IMR-90 (cell line): ENCODE data around the gene EIF4G2. TPM values are rescaled to one million over a fixed set of nuclear protein-coding genes. Genes with fewer than 3 reads are reported as not detected.

Experiments used
- ATAC-seq: fragments of 200-7000 bp; cut with Tn5 transposase; 2 replicates; pipeline ENCODE4 v1.9.1; 2020; ENCODE audit warnings: low read depth, mild to moderate bottlenecking, moderate library complexity
- BruUV-seq: library from RNA; stranded (reverse); fragments of 400-500 nt; replicated peaks from 2 replicates; lab custom pipeline; 2021; lab: Mats Ljungman, UMichigan
- CTCF ChIA-PET: fragments of 300-600 bp; formaldehyde crosslinking; extraction: SDS; loops from one replicate; lab custom pipeline; 2021; ENCODE audit warnings: antibody characterized with exemption; lab: Yijun Ruan, JAX
- POLR2A ChIA-PET: fragments of 300-600 bp; sonication (Branson Sonifier 250); formaldehyde crosslinking; loops from one replicate; lab custom pipeline; 2022; ENCODE audit warnings: antibody characterized with exemption; ENCODE audit not compliant: unreplicated experiment; lab: Charles Lee
- DNase-seq: peaks from one replicate; pipeline ENCODE4 v3.0.0; 2013
- H2AFZ ChIP-seq: replicated peaks from 2 replicates; pipeline ENCODE3; 2013; ENCODE audit warnings: low read length, mild to moderate bottlenecking; ENCODE audit not compliant: poor library complexity
- H2AK5ac ChIP-seq: 2 replicates; pipeline ENCODE4 v1.6.1; 2013; ENCODE audit warnings: low read depth, low read length, inconsistent platforms
- H2AK9ac ChIP-seq: replicated peaks from 2 replicates; pipeline ENCODE3; 2013; ENCODE audit warnings: mild to moderate bottlenecking, low read depth, low read length, moderate library complexity; ENCODE audit not compliant: poor library complexity
- H2BK120ac ChIP-seq: 2 replicates; pipeline ENCODE4 v1.6.1; 2013; ENCODE audit warnings: low read depth, low read length, inconsistent platforms
- H2BK15ac ChIP-seq: 3 replicates; pipeline ENCODE4 v1.6.1; 2013; ENCODE audit warnings: low read depth, low read length, inconsistent platforms
- H2BK20ac ChIP-seq: 2 replicates; pipeline ENCODE4 v1.6.1; 2013; ENCODE audit warnings: low read depth, mild to moderate bottlenecking, inconsistent platforms, low read length, moderate library complexity
- H2BK5ac ChIP-seq: 2 replicates; pipeline ENCODE4 v1.6.1; 2013; ENCODE audit warnings: mild to moderate bottlenecking, low read depth, low read length, inconsistent platforms; ENCODE audit not compliant: poor library complexity, severe bottlenecking
- H3K14ac ChIP-seq: replicated peaks from 2 replicates; pipeline ENCODE4 v1.6.1; 2013; ENCODE audit warnings: low read depth, low read length, inconsistent platforms
- H3K18ac ChIP-seq: 2 replicates; pipeline ENCODE4 v1.6.1; 2013; ENCODE audit warnings: low read depth, low read length, control low read depth
- H3K23ac ChIP-seq: 2 replicates; pipeline ENCODE4 v1.6.1; 2013; ENCODE audit warnings: low read depth, low read length, inconsistent platforms
- H3K27ac ChIP-seq: 2 replicates; pipeline ENCODE4 v1.5.1; 2013; ENCODE audit warnings: mild to moderate bottlenecking, control low read depth, low read length; ENCODE audit not compliant: insufficient read depth
- H3K27me3 ChIP-seq: 2 replicates; pipeline ENCODE4 v1.6.1; 2013; ENCODE audit warnings: low read length; ENCODE audit not compliant: control insufficient read depth, insufficient read depth
- H3K36me3 ChIP-seq: 2 replicates; pipeline ENCODE4 v1.6.1; 2013; ENCODE audit warnings: low read length, mixed read lengths; ENCODE audit not compliant: control insufficient read depth, insufficient read depth
- H3K4ac ChIP-seq: 2 replicates; pipeline ENCODE4 v1.6.1; 2013; ENCODE audit warnings: low read depth, low read length, inconsistent platforms
- H3K4me1 ChIP-seq: 2 replicates; pipeline ENCODE4 v1.6.1; 2013; ENCODE audit warnings: low read length, mixed read lengths; ENCODE audit not compliant: control insufficient read depth, insufficient read depth
- H3K4me2 ChIP-seq: 2 replicates; pipeline ENCODE4 v1.6.1; 2013; ENCODE audit warnings: low read depth, mild to moderate bottlenecking, control low read depth, low read length, moderate library complexity
- H3K4me3 ChIP-seq: 2 replicates; pipeline ENCODE4 v1.5.1; 2013; ENCODE audit warnings: low read depth, mild to moderate bottlenecking, control low read depth, low read length, moderate library complexity; ENCODE audit not compliant: insufficient read depth
- H3K56ac ChIP-seq: 2 replicates; pipeline ENCODE4 v1.6.1; 2013; ENCODE audit warnings: low read length, inconsistent platforms; ENCODE audit not compliant: insufficient read depth; ENCODE audit errors: extremely low read depth
- H3K79me1 ChIP-seq, 2 experiments: 2 replicates each; pipeline ENCODE4 v1.6.1; 2013; ENCODE audit warnings: low read length in 2 of 2, inconsistent platforms in 1 of 2, low read depth in 1 of 2
- H3K9ac ChIP-seq: 2 replicates; pipeline ENCODE4 v1.6.1; 2013; ENCODE audit warnings: low read depth, low read length, control low read depth
- H3K9me1 ChIP-seq: 2 replicates; pipeline ENCODE4 v1.6.1; 2013; ENCODE audit warnings: low read length, inconsistent platforms; ENCODE audit not compliant: insufficient read depth
- H3K9me3 ChIP-seq: 2 replicates; pipeline ENCODE4 v1.6.1; 2013; ENCODE audit warnings: low read length; ENCODE audit not compliant: control insufficient read depth, insufficient read depth
- H4K20me1 ChIP-seq: 2 replicates; pipeline ENCODE4 v1.6.1; 2013; ENCODE audit warnings: low read length, inconsistent platforms; ENCODE audit not compliant: insufficient read depth
- H4K5ac ChIP-seq: 2 replicates; pipeline ENCODE4 v1.6.1; 2013; ENCODE audit warnings: mild to moderate bottlenecking, low read depth, low read length, control low read depth
- H4K8ac ChIP-seq, 2 experiments: 2 replicates each; pipeline ENCODE4 v1.6.1; 2013; ENCODE audit warnings: low read depth in 2 of 2, low read length in 2 of 2, control low read depth in 1 of 2, inconsistent platforms in 1 of 2
- H4K91ac ChIP-seq: 2 replicates; pipeline ENCODE4 v1.6.1; 2013; ENCODE audit warnings: low read depth, low read length, inconsistent platforms; ENCODE audit not compliant: insufficient read depth
- CTCF ChIP-seq: conservative IDR thresholded peaks from 2 replicates; pipeline ENCODE4 v1.5.1; 2012; ENCODE audit warnings: mild to moderate bottlenecking, low read depth, low read length, improper control_type of control experiment
- FOS ChIP-seq: fragments of 150-350 bp; IDR thresholded peaks from 2 replicates; pipeline ENCODE4 v1.6.1; 2016; ENCODE audit warnings: low read depth, low read length
- MAFK ChIP-seq: IDR thresholded peaks from 2 replicates; pipeline ENCODE4 v1.6.1; 2012; ENCODE audit warnings: low read depth, low read length, improper control_type of control experiment
- NFE2L2 ChIP-seq: fragments of 150-350 bp; IDR thresholded peaks from 2 replicates; pipeline ENCODE4 v1.6.1; 2016; ENCODE audit warnings: low read depth, mild to moderate bottlenecking, low read length
- RCOR1 ChIP-seq: IDR thresholded peaks from 2 replicates; pipeline ENCODE4 v1.6.1; 2012; ENCODE audit warnings: mild to moderate bottlenecking, low read length, improper control_type of control experiment; ENCODE audit not compliant: insufficient replicate concordance
- RFX5 ChIP-seq: IDR thresholded peaks from 2 replicates; pipeline ENCODE4 v1.8.0; 2012; ENCODE audit warnings: low read depth, mild to moderate bottlenecking, low read length, moderate library complexity
- SMC3 ChIP-seq: fragments of 150-350 bp; IDR thresholded peaks from 2 replicates; pipeline ENCODE4 v1.6.1; 2016; ENCODE audit warnings: low read depth, mild to moderate bottlenecking, antibody characterized with exemption, low read length, moderate library complexity
- WGBS, 2 experiments: methylation state at CpG; one replicate each; pipeline versions ENCODE4 v1.1.5 to v1.1.7; 2013; ENCODE audit warnings: missing lambda C conversion rate in 2 of 2; ENCODE audit not compliant: insufficient read length in 1 of 2; ENCODE audit errors: extremely low coverage in 2 of 2; 5-methylcytosine and 5-hydroxymethylcytosine counted together
- dilution Hi-C: fragments of 300-500 bp; cut with HindIII; formaldehyde crosslinking; loops from one replicate; pipeline ENCODE4 v1.14.3; 2018; ENCODE audit warnings: low sequenced_read_pairs; ENCODE audit not compliant: unreplicated experiment
- in situ Hi-C: fragments of 300-500 bp; cut with MboI; formaldehyde crosslinking; loops from 3 replicates; pipeline ENCODE4 v1.14.3; 2019; ENCODE audit warnings: low sequenced_read_pairs, inconsistent platforms, mixed read lengths
- intact Hi-C: fragments of 100-400 bp; cut with micrococcal nuclease; formaldehyde crosslinking; loops from 2 replicates; pipeline ENCODE4 v1.10.0; 2022
- polyA plus RNA-seq, 3 experiments: library from polyadenylated mRNA; depleted of rRNA; stranded (reverse); fragments of >200 nt; gene quantifications; 2 replicates each; pipeline ENCODE4 v1.2.3, GENCODE V29; 2012; ENCODE audit warnings: low replicate concordance in 1 of 3
- total RNA-seq: library from RNA; depleted of rRNA; stranded (reverse); fragments of >200 nt; gene quantifications from 2 replicates; pipeline ENCODE4 v1.2.3, GENCODE V29; 2012

EIF4G2 gene
- total and polyA plus RNA-seq, 2 of the 4 experiments (the other 2 are of a cell fraction) = 492 to 1,216 TPM

GRCh38 chr11:10777806-10778205, 30.9 kb downstream of the EIF4G2 start (continued):
- TF ChIP-seq FOS (no peak), CTCF (no peak), MAFK (no peak), RFX5 (no peak)

GRCh38 chr11:10777393-10777793, 31.3 kb downstream of the EIF4G2 start:
- BruUV-seq = no TSS peak
- H3K14ac ChIP-seq = no peak overlapping the region
- no peak overlapping the region for H3K4me3 ChIP-seq
- no peak overlapping the region for H2AFZ ChIP-seq
- POLR2A ChIA-PET = no interaction called here
- H2BK5ac ChIP-seq = peak overlapping the region; percentile 66
- no peak overlapping the region for H3K9ac ChIP-seq
- peaks cover 40% of the 10 kb centered on the region for H3K36me3 ChIP-seq
- peak overlapping the region; percentile 20; the same call in 1 of the 2 replicates for H4K91ac ChIP-seq
- no peak overlapping the region for H3K18ac ChIP-seq
- CTCF ChIA-PET = no interaction called here
- H2AK5ac ChIP-seq = peak overlapping the region; percentile 38; the same call in 1 of the 2 replicates
- no peak overlapping the region for H3K23ac ChIP-seq
- TF ChIP-seq RCOR1 (no peak), SMC3 (no peak), NFE2L2 (no peak), CTCF (no peak)
- H4K20me1 ChIP-seq = 0 out of 2 replicates have a peak, but pooled peaks cover 4% of the 10 kb centered on the region
- no peak overlapping the region for H4K8ac ChIP-seq
- peaks cover 11% of the 10 kb centered on the region for H3K9me1 ChIP-seq
- no peak overlapping the region for H3K27ac ChIP-seq
- dilution Hi-C loops (no loop called here), in situ Hi-C loops (loop anchor here (25.0 kb wide), 1 partner anchor 1485 kb away; no protein-coding TSS in a partner anchor), intact Hi-C loops (no loop called here)
- peak overlapping the region; percentile 34; the same call in 1 of the 2 replicates for H3K4ac ChIP-seq
- H2AK9ac ChIP-seq = no peak overlapping the region
- H3K4me1 ChIP-seq = peaks cover 10% of the 10 kb centered on the region
- no peak overlapping the region for H2BK20ac ChIP-seq
- no peaks in the 10 kb centered on the region for H3K9me3 ChIP-seq
- H3K4me2 ChIP-seq = no peak overlapping the region
- 0 out of 3 replicates have a peak overlapping the region, but pooled peaks have one; percentile 7 for H2BK15ac ChIP-seq
- H3K56ac ChIP-seq = no peak overlapping the region
- no peaks in the 10 kb centered on the region for H3K27me3 ChIP-seq
- 0 out of 2 replicates have a peak overlapping the region, but pooled peaks have one; percentile 9 for H4K5ac ChIP-seq
- H2BK120ac ChIP-seq = no peak overlapping the region; the same call in 1 of the 2 replicates
- WGBS, 2 experiments = 83% methylated on average over 1 of the region's 3 CpGs; no CpG with 5 or more reads in 1 of the 2 experiments
- ATAC-seq = no peak
- DNase-seq = no peak
- 0 out of 4 replicates have a peak, but pooled peaks cover 4 to 5% of the 10 kb centered on the region in 2 experiments for H3K79me1 ChIP-seq
